HG02678 (cell line): Measurements from ENCODE around the gene ELAVL4.

Experiments
- ATAC-seq: cut with Tn5 transposase; IDR thresholded peaks from one replicate; pipeline ENCODE4 v1.9.1; 2021; ENCODE audit warnings: mild to moderate bottlenecking, moderate library complexity; ENCODE audit not compliant: unreplicated experiment

The ELAVL4 gene

GRCh38 chr1:50175719-50176639 lies 67.3 kb downstream of the ELAVL4 start:
- ATAC-seq: no peak

- ATAC-seq: no peak
Observed at GRCh38 chr1:50177994-50178393, 69.3 kb downstream of the ELAVL4 start.

- no peak for ATAC-seq
Observed at GRCh38 chr1:50179639-50180038, 70.9 kb downstream of the ELAVL4 start.

- no peak for ATAC-seq
Observed at GRCh38 chr1:50180367-50180766, 71.6 kb downstream of the ELAVL4 start.

DNA sequence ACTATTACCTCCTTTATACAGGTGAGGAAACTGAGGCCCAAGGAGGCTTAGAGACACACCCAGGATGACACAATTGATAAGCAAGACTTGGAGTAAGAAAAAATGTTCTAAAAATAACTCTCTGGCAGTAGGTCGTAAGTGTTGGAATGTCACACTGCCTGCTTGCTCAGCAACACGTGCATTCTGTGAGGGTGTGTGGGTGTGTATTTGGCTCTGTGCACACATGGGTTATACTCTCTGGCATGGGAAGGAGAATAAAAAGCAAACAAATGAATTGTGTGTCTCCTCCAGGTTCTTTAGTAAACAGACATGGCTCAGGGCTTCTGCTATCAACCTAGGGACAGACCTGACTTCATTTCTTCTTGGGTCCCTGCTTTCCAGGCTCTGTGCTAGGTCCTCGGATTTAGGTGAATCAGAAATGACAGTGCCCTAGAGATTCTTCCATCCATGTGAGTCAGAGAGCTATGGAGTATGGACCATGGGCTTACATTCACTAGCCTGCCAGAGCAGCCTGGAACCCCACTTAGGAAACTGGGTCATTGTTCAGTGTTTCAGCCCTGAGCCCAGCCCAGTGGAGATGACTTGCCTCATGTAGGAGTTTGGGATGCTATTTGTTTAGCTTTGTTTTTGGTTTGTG lies 72.4 kb downstream of the ELAVL4 start:
- ATAC-seq: no peak

- ATAC-seq: no peak
Observed at GRCh38 chr1:50183378-50184133, 74.8 kb downstream of the ELAVL4 start.

DNA sequence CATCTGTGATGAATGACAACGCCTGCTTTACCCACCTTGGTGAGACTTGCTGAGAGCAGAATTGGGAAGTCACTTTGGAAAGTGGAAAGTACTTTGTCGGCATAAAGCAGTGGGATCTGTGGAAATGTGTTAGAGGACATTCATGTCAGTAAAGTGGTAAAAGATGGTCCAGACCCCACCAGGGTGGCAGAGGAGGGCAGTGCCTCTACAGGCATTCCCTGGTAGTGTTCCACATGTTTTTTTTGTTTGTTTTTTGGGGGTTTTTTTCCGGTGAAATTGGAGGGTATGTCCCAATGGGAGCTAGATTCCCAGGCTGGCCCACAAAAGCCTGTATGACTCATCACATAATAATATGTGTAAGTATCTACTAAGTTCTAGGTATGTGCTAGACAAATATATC lies 80.6 kb downstream of the ELAVL4 start:
- no peak for ATAC-seq

GRCh38 chr1:50193002-50193401 lies 84.3 kb downstream of the ELAVL4 start:
- no peak for ATAC-seq

DNA sequence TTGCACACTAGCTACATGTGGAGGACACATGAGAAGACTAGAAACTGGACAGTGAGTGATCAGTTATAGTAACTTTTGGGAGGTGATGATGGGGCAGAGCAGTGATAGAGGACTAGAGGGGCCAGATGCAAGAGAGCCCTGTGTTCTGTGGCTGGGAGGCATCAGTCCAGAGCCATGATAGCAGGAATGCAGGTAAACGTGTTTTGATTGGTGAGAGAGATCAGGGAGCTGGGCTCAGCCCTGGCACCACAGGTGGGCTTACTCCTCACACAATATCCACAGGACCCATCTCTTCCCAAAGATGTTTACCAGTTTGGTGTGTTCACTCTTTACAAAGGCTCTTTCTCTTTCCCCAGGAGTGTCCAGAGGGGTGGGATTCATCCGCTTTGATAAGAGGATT lies 86.5 kb downstream of the ELAVL4 start:
- ATAC-seq: no peak

DNA sequence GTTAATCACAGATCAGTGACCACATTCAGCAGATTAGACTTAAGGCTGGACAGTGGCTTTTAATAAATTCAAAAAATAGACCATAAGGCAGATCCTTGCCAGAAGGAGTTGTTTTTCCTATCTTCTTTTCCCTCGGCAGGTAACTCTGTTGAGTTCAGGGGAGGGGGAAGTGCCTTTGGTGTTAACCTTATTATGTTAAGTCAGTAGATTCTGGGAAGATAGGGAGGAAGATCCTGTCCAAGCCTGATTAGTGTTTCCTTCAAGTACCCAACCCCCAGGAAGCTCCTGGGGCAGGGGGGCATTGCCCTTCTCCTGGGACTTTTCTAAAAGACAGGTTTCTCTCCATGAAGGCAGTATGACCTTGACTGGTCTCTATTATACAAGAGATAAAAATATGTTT lies 87.4 kb downstream of the ELAVL4 start:
- no peak for ATAC-seq

DNA sequence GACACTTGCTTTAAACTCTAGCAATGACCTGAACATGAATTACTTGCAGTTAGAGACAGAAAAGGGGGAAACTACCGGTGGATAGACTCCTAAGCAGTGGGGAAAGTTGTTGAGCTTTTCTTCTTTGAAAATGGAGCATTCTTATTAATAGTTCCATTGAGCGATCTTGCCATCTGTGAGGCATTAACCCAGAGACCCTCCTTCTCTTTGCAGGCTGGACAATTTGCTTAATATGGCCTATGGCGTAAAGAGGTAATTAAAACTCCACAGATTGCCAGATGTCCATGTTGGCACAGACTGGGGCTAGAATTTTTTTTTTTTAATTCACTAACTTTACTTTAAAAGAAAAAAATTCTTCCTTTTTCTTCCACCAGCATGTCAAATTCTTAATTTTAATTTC lies 88.5 kb downstream of the ELAVL4 start:
- no peak for ATAC-seq

DNA sequence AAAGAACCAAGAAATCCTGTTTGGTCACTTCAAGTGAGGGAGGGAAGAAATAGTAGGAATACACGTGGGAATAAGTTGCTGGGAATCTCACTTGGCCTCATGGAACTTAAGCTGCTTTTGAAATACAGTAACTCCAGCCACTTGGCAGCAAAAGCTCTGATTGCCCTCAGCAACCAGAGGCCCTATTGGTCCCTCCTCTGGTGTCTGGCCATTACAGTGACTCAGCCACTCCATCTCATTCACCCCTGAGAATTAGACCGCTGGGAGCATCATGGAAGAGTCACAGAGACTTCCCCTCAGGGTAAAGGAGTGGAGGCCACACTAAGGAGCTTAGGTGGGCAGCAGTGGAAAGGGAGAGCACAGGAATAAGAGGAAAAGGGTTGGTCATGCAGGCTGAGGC lies 99.6 kb downstream of the ELAVL4 start:
- no peak for ATAC-seq

DNA sequence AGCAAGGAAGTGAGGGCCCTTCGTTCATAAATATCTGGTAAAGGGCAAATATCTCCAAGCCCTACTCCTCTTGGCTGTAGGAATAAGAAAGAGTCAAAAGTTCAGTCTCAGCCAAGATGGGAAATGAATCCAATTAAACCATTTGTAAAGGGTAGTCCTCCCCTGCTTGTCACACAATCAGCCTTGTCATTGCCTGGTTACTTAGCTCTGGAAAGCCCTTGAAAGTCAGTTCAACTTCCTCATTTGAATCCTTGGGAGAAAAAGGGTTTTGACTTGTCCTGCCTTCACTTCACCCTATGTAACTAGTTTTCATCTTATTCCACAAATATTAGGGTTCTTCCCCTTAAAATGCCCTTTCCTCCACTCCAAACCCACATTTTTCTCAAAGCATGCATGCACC lies 100.0 kb downstream of the ELAVL4 start:
- ATAC-seq: no peak

DNA sequence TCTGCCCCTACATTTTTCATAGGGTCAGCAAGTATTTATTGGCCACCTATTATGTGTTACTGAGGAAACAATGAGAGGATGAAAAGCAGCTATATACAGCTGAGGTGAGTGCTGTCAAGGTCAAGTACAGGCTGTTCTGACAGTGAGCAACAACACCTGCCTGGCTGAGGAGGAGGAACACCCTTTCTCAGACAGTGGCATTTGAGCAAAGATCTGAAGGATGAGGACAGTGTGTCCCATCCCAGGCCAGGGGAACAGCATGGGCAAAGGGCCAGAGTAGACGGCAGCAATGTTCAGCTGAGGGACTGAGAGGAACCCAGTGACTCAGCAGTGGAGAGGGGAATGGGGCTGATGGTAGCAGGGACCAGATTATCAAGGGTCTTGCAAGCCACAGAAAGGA lies 101.0 kb downstream of the ELAVL4 start:
- ATAC-seq: no peak

GRCh38 chr1:50213505-50213904 lies 104.8 kb downstream of the ELAVL4 start:
- ATAC-seq: no peak

GRCh38 chr1:50214717-50215116 lies 106.0 kb downstream of the ELAVL4 start:
- no peak for ATAC-seq

DNA sequence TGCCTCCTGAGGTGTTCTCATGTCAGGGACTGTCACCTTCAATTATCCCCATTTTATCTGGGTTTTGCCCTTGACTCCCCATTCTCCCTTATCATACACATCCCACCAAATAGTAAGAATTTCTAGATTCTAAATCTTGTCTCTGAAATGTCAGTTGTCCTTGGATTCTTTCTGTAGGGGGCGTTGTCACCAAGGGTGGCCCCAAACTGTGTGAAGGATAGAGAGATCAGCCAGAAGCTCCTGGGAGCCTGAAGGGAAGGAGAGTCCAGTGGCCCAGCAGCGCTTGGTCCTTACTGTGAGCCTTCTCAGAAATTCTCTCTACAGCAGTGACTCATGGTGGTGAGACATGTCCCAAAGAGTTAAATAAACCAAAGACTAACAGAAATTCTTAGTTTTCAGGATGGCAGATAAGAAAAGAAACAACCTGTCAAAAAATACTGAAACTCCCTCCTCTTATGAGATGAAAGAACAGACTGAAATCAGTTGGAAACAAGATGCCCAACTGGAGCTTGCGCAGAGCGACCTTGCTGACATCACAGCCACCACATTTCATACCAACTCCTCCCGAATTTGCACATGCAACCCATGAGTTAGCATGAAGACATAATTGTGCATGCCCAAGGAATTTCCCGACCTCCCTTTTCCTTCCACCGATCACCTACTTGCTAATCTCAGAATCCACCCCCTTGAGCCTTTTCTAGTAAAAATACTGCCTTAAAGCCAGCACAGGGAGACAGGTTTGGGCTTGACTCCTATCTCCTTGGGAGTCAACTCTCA lies 109.8 kb downstream of the ELAVL4 start:
- ATAC-seq: no peak

DNA sequence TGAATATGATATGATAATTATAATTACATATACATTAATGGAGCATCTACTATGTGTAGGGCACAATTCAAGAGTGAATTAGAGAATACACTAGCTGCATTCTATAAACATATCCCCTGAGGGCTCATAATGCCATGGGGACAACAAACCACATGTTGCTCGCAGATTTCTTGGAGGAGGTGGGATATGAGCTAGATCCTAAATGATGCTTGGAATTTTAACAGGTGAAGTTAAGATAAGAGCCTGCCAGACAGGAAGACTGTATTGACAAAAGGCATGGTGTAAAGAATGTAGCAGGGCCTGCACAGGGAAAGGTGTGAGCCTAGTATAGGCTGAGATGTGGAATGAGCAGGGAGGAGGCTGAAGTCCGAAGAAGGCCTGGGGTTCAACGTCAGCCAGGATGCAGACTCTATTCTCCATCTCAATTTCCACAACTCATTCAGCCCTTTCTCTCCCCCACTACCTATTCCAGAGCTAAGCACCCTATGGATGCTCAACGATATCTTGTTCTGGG lies 120.2 kb downstream of the ELAVL4 start:
- ATAC-seq: no peak

GRCh38 chr1:50231209-50231608 lies 122.5 kb downstream of the ELAVL4 start:
- ATAC-seq: no peak

DNA sequence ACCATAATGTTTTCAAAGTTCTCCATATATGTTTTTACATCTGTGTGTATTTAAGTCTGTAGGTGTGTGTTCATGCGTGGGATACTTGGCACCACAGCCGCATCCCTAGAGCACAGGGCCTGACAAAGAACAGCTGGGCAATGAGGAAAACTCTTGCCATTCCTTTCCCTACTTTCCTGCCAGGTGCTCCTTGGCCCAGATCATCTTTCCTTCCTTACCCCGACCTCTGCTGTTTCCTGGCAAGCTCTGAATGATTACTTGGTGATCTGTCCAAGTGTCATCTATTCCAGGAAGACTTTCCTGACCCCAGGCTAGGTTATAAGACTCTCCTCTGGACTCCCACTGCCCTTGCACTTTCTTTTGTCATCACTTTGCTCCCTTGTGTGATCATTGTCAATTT lies 123.6 kb downstream of the ELAVL4 start:
- ATAC-seq: no peak

DNA sequence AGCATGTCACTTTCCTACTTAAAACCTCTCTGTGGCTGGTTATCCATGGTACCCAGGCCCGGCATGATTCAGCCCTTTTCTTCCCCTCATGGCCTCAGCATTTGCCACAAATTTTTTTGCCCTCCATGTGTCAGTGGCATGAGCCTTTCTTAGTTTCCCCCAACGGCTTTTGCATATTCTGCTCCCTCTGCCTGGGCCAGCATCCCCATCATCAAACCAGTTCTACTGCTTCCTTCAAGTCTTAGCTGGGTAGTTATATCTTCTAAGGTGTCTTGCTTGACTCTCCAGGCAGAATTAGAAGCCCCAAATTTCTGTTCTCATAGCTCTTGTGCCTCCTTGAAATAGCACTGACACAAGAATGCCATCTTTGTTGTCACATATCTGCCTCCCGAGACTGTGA lies 127.9 kb downstream of the ELAVL4 start:
- no peak for ATAC-seq
